A673 (cell line): ENCODE data around the gene CAMKV.

Source experiments
- EZH2 ChIP-seq: fragments of 200-600 bp; sonication (generic); IDR thresholded peaks from 2 replicates; pipeline ENCODE4 v1.6.1; 2017; ENCODE audit warnings: borderline replicate concordance, low read depth, mild to moderate bottlenecking, mixed read lengths, antibody characterized with exemption, low read length; ENCODE audit not compliant: poor library complexity, severe bottlenecking
- TF ChIP-seq, protein P1 (sequence below): fragments of 300-800, 200-600 bp; sonication (generic); conservative IDR thresholded peaks from 2 replicates; pipeline ENCODE4 v1.5.1; 2017; ENCODE audit warnings: low read depth, mild to moderate bottlenecking, antibody characterized with exemption, low read length, moderate library complexity, mixed read lengths

DNA sequence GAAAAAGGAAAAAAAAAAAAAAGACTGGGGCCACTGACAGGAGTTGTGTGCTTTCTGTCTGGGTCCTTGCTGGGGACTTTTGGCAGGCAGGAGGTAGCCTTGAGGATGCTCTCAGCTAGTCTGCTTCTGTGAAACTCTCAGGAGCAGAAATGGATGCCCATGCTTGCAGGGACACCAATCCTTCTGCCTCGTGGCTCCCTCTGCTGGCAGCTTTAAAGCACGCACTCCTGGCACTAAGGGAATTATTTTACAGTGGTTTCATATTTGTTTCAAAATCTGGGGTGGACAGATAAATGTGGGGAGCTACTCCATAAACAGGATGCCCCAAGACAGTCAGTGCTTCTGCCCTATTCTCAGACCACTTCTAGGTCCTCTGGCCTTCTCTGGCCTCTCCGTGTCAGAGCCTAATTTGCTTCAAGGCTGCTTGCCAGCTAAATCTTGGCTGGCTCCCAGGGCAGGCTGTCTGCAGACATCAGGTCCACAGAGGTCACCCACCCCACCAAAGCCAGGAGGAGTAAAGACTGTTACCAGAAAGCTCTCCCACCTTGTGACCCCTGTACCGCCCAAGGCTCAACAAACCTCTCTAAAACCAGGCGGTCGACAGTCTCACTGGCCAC lies 30.4 kb downstream of the CAMKV start:
- TF ChIP-seq, protein P1, sequence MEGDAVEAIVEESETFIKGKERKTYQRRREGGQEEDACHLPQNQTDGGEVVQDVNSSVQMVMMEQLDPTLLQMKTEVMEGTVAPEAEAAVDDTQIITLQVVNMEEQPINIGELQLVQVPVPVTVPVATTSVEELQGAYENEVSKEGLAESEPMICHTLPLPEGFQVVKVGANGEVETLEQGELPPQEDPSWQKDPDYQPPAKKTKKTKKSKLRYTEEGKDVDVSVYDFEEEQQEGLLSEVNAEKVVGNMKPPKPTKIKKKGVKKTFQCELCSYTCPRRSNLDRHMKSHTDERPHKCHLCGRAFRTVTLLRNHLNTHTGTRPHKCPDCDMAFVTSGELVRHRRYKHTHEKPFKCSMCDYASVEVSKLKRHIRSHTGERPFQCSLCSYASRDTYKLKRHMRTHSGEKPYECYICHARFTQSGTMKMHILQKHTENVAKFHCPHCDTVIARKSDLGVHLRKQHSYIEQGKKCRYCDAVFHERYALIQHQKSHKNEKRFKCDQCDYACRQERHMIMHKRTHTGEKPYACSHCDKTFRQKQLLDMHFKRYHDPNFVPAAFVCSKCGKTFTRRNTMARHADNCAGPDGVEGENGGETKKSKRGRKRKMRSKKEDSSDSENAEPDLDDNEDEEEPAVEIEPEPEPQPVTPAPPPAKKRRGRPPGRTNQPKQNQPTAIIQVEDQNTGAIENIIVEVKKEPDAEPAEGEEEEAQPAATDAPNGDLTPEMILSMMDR = peak; percentile 78
- no peak for TF ChIP-seq EZH2
